HCT116 (cell line): Measurements from ENCODE around the gene FTO. TPM values are rescaled to one million over a fixed set of nuclear protein-coding genes. Genes with fewer than 3 reads are reported as not detected.

Experiments used
- ATAC-seq: fragments of 200-7000 bp; cut with Tn5 transposase; 2 replicates; pipeline ENCODE4 v1.9.1; 2020; ENCODE audit warnings: mild to moderate bottlenecking, moderate library complexity
- BruUV-seq: library from RNA; stranded (reverse); fragments of 400-500 nt; replicated peaks from 2 replicates; lab custom pipeline; 2021; lab: Mats Ljungman, UMichigan
- CTCF ChIA-PET: fragments of 300-600 bp; sonication (Branson Sonifier 250); formaldehyde crosslinking; loops from one replicate; lab custom pipeline; 2021; ENCODE audit warnings: antibody characterized with exemption; lab: Charles Lee
- POLR2A ChIA-PET: fragments of 300-600, 350-600 bp; sonication (Branson Sonifier 250); formaldehyde crosslinking; loops from one replicate; lab custom pipeline; 2021; ENCODE audit warnings: antibody characterized with exemption; lab: Charles Lee
- RAD21 ChIA-PET, 2 experiments: fragments of 300-600 bp; sonication (Branson Sonifier 250); formaldehyde crosslinking; loops; one replicate each; lab custom pipeline; 2023; ENCODE audit warnings: low total read pairs in 2 of 2; ENCODE audit not compliant: uncharacterized antibody in 2 of 2, unreplicated experiment in 2 of 2, low non-redundant PET in 1 of 2; lab: Charles Lee
- DNase-seq: peaks from one replicate; pipeline ENCODE4 v3.0.0-alpha.2; 2010; ENCODE audit warnings: low read depth, low spot score
- H2AFZ ChIP-seq: fragments of 200-600 bp; shearing (Covaris generic), sonication (generic); 2 replicates; pipeline ENCODE4 v1.6.1; 2017; ENCODE audit warnings: low read depth, mixed run types, mixed read lengths, antibody characterized with exemption, low read length; ENCODE audit not compliant: poor library complexity, severe bottlenecking
- H3K27ac ChIP-seq: 2 replicates; pipeline ENCODE4 v1.5.1; 2012; ENCODE audit warnings: low read depth, low read length
- H3K27me3 ChIP-seq: fragments of 200-600 bp; sonication (generic); 2 replicates; pipeline ENCODE4 v1.6.1; 2016; ENCODE audit warnings: mixed run types, low read length, mixed read lengths; ENCODE audit not compliant: insufficient read depth
- H3K36me3 ChIP-seq, 2 experiments: fragments of 200-500 bp in 1 of 2; fragments of 200-600 bp in 1 of 2; sonication (Bioruptor generic) in 1 of 2; sonication (generic) in 1 of 2; 2 replicates each; pipeline versions ENCODE4 v1.5.1 to v1.6.1; 2014 to 2016; ENCODE audit warnings: low read length in 2 of 2, inconsistent platforms in 1 of 2, mixed read lengths in 1 of 2, mixed run types in 1 of 2; ENCODE audit not compliant: insufficient read depth in 2 of 2, control insufficient read depth in 1 of 2
- H3K4me1 ChIP-seq, 2 experiments: fragments of 200-600 bp in 1 of 2; sonication (generic) in 1 of 2; 2 replicates each; pipeline versions ENCODE4 v1.5.1 to v1.6.1; 2012 to 2017; ENCODE audit warnings: low read length in 2 of 2, inconsistent platforms in 1 of 2, mild to moderate bottlenecking in 1 of 2, mixed read lengths in 1 of 2, mixed run types in 1 of 2, moderate library complexity in 1 of 2; ENCODE audit not compliant: insufficient read depth in 2 of 2, control insufficient read depth in 1 of 2
- H3K4me2 ChIP-seq: fragments of 200-600 bp; sonication (generic); 2 replicates; pipeline ENCODE4 v1.6.1; 2017; ENCODE audit warnings: mixed run types, low read length, mixed read lengths
- H3K4me3 ChIP-seq, 2 experiments: fragments of 200-600 bp in 1 of 2; sonication (generic) in 1 of 2; replicated peaks in 1 of 2; 2 replicates each; pipeline ENCODE4 v1.5.1; 2011 to 2016; ENCODE audit warnings: low read length in 2 of 2, control low read depth in 1 of 2, low read depth in 1 of 2, mild to moderate bottlenecking in 1 of 2, mixed read lengths in 1 of 2, mixed run types in 1 of 2
- H3K79me2 ChIP-seq: fragments of 200-600 bp; sonication (generic); 2 replicates; pipeline ENCODE4 v1.6.1; 2017; ENCODE audit warnings: mild to moderate bottlenecking, mixed run types, low read length, moderate library complexity, mixed read lengths; ENCODE audit not compliant: insufficient read depth
- H3K9ac ChIP-seq: fragments of 200-600 bp; sonication (generic); 2 replicates; pipeline ENCODE4 v1.6.1; 2016; ENCODE audit warnings: low read length, mixed read lengths
- H3K9me2 ChIP-seq: fragments of 200-600 bp; sonication (generic), shearing (Covaris generic); 2 replicates; pipeline ENCODE4 v1.6.1; 2017; ENCODE audit warnings: mixed run types, mild to moderate bottlenecking, moderate library complexity; ENCODE audit not compliant: insufficient read depth
- H3K9me3 ChIP-seq, 2 experiments: fragments of 200-500 bp in 1 of 2; fragments of 200-600 bp in 1 of 2; sonication (Bioruptor generic) in 1 of 2; sonication (generic) in 1 of 2; 2 replicates each; pipeline ENCODE4 v1.6.1; 2014 to 2017; ENCODE audit warnings: low read length in 2 of 2, mixed read lengths in 2 of 2, inconsistent platforms in 1 of 2, low read depth in 1 of 2, mild to moderate bottlenecking in 1 of 2, mixed run types in 1 of 2, moderate library complexity in 1 of 2; ENCODE audit not compliant: control insufficient read depth in 1 of 2, insufficient read depth in 1 of 2
- H4K20me1 ChIP-seq: fragments of 200-600 bp; sonication (generic), shearing (Covaris generic); 2 replicates; pipeline ENCODE4 v1.6.1; 2017; ENCODE audit warnings: mixed run types, mild to moderate bottlenecking, moderate library complexity; ENCODE audit not compliant: insufficient read depth
- CBX3 ChIP-seq: IDR thresholded peaks from 2 replicates; pipeline ENCODE4 v1.6.1; 2012; ENCODE audit warnings: low read depth
- CTCF ChIP-seq, 3 experiments: fragments of 200-600 bp in 1 of 3; sonication (generic) in 1 of 3; IDR thresholded peaks in 2 of 3; conservative IDR thresholded peaks in 1 of 3; 2 replicates each; pipeline ENCODE4 v1.5.1; 2012 to 2017; ENCODE audit warnings: low read depth in 2 of 3, low read length in 2 of 3, antibody characterized with exemption in 1 of 3, borderline replicate concordance in 1 of 3, control low read depth in 1 of 3, mild to moderate bottlenecking in 1 of 3, mixed read lengths in 1 of 3, mixed run types in 1 of 3, moderate library complexity in 1 of 3; ENCODE audit not compliant: insufficient read depth in 1 of 3
- EGR1 ChIP-seq: IDR thresholded peaks from 2 replicates; pipeline ENCODE4 v1.6.1; 2012; ENCODE audit warnings: low read depth
- ELF1 ChIP-seq: IDR thresholded peaks from 2 replicates; pipeline ENCODE4 v1.6.1; 2012; ENCODE audit warnings: low read depth, borderline replicate concordance
- EZH2phosphoT487 ChIP-seq: fragments of 200-600 bp; IDR thresholded peaks from 2 replicates; pipeline ENCODE4 v1.6.1; 2018; ENCODE audit warnings: antibody characterized with exemption, borderline replicate concordance
- JUND ChIP-seq: IDR thresholded peaks from 2 replicates; pipeline ENCODE4 v1.6.1; 2012
- POLR2A ChIP-seq: IDR thresholded peaks from 2 replicates; pipeline ENCODE4 v1.7.0; 2011; ENCODE audit warnings: borderline replicate concordance; ENCODE audit not compliant: insufficient read depth, insufficient read length; ENCODE audit errors: extremely low read depth
- POLR2AphosphoS5 ChIP-seq: IDR thresholded peaks from 2 replicates; pipeline ENCODE4 v1.6.1; 2011; ENCODE audit warnings: mild to moderate bottlenecking, low read depth, low read length, moderate library complexity
- RAD21 ChIP-seq: IDR thresholded peaks from 2 replicates; pipeline ENCODE4 v1.6.1; 2012; ENCODE audit warnings: low read depth, mild to moderate bottlenecking
- REST ChIP-seq: IDR thresholded peaks from 2 replicates; pipeline ENCODE4 v1.6.1; 2012; ENCODE audit warnings: low read depth
- SP1 ChIP-seq: IDR thresholded peaks from 2 replicates; pipeline ENCODE4 v1.6.1; 2012; ENCODE audit warnings: low read depth
- SRF ChIP-seq: IDR thresholded peaks from 2 replicates; pipeline ENCODE4 v1.6.1; 2012; ENCODE audit warnings: low read depth
- YY1 ChIP-seq: IDR thresholded peaks from 2 replicates; pipeline ENCODE4 v1.6.1; 2011; ENCODE audit warnings: low read length, low read depth, moderate library complexity, mild to moderate bottlenecking; ENCODE audit not compliant: insufficient replicate concordance; ENCODE audit errors: extremely low read depth
- ZBTB33 ChIP-seq: IDR thresholded peaks from 2 replicates; pipeline ENCODE4 v1.6.1; 2011; ENCODE audit warnings: mild to moderate bottlenecking, low read length, moderate library complexity; ENCODE audit not compliant: insufficient replicate concordance; ENCODE audit errors: extremely low read depth
- ZFX ChIP-seq: fragments of 450-650 bp; IDR thresholded peaks from 2 replicates; pipeline ENCODE4 v1.6.1; 2017
- ZNF274 ChIP-seq: fragments of 200-500 bp; sonication (Bioruptor generic); IDR thresholded peaks from 2 replicates; pipeline ENCODE4 v1.6.1; 2014; ENCODE audit warnings: mild to moderate bottlenecking, low read depth, low read length, inconsistent platforms
- intact Hi-C: fragments of 100-400 bp; cut with micrococcal nuclease; formaldehyde crosslinking; loops from 2 replicates; pipeline ENCODE4 v1.10.0; 2022
- total RNA-seq: library from RNA; stranded (reverse); gene quantifications from one replicate; pipeline ENCODE4 v1.2.1, GENCODE V29; 2021; ENCODE audit not compliant: unreplicated experiment

Gene FTO
- total RNA-seq, 1 experiment from 2014 or later: 55.2 TPM

GRCh38 chr16:53949715-53950410 lies 245.9 kb downstream of the FTO start:
- RAD21 ChIA-PET: no interaction called here
- ATAC-seq (no peak), DNase-seq (no peak)
- Histone ChIP-seq H3K27ac (no peak overlapping the region), H2AFZ (no peak overlapping the region), H3K4me2 (no peak overlapping the region), H3K9me2 (no peaks in the 10 kb centered on the region), H3K4me1 (no peaks in the 10 kb centered on the region), H3K4me3 (no peak overlapping the region), H3K9me3 (no peaks in the 10 kb centered on the region), H3K36me3 (no peaks in the 10 kb centered on the region), H3K79me2 (no peaks in the 10 kb centered on the region), H4K20me1 (no peaks in the 10 kb centered on the region), H3K9ac (no peak overlapping the region), H3K27me3 (no peaks in the 10 kb centered on the region)
- intact Hi-C loops: no loop called here
- TF ChIP-seq ZBTB33 (no peak), POLR2A (no peak), CBX3 (no peak), CTCF (IDR thresholded peaks at IDR 0.05 in 2 of 3, conservative IDR thresholded peaks at IDR 0.05 in 1 of 3; ENCODE audit: borderline replicate concordance in 1 of 3, insufficient read depth in 1 of 3, low read depth in 2 of 3, low read length in 2 of 3) (no peak), RAD21 (no peak), SRF (no peak), SP1 (no peak), JUND (no peak), REST (no peak), POLR2AphosphoS5 (no peak), ELF1 (no peak), EZH2phosphoT487 (no peak), EGR1 (no peak), ZFX (no peak), YY1 (no peak), ZNF274 (no peak)
- POLR2A ChIA-PET: no interaction called here
- BruUV-seq: no TSS peak
- CTCF ChIA-PET: interaction anchor here (0.6 to 0.7 kb wide), 2 partner anchors 172 to 327 kb away, joined by 3 to 4 read pairs; no protein-coding TSS in a partner anchor
